ENCODE data around the gene FCHSD2.

DNA sequence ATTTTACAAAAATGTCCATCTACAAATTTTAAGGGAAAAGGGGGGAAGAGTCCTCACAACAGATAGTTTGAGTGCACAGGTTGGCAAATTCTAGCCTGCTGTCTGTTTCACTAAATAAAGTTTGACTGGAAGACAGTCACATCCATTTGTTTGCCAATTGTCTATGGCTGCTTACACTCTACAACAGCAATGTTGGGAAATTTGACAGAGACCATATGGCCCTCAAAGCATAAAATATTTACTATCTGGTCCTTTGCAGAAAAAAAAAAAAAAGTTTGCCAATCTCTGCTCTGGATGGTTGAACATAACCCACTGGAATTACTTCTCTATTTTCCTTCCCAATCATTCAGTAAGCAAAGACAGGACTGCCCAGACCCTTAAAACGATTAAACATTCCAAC lies 88.2 kb downstream of the FCHSD2 start:
- TF ChIP-seq TAF1 (IDR thresholded peaks at IDR 0.05; ENCODE audit: borderline replicate concordance, insufficient read depth, low read length) (no peak), POLR2AphosphoS5 (IDR thresholded peaks at IDR 0.05; ENCODE audit: low read depth, low read length) (no peak), FOXP2 (optimal IDR thresholded peaks at IDR 0.05; ENCODE audit: borderline replicate concordance, extremely low read depth, extremely low read length, insufficient read depth) (no peak)

Data from PFSK-1 (cell line).